ENCODE measurements around the gene DENND1A.

DNA sequence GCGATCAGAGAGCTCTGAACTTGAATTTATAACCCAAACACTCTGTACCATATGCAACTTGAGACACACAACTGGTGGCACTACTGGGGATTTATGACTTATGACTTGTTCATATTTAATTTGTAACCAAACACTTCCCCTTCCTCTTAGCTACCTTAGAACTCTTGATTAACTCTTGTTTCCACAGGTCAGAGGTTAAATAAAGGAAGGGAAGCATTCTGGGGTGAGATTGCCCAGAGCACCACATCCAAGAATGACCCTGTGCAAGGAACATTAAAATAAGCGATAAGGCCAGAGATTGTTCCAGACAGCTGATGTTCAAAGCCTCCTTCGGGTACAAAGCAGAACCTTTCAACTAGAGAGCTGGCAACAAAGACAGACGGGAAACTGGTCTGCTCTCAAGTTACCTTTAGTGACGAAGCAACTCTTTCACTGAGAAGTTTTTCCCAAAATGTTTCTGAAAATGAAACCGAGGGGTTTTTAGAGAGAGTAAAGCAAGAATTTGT is 242.6 kb downstream of the DENND1A start:
- TF ChIP-seq CTCF (conservative IDR thresholded peaks at IDR 0.05; ENCODE audit: low read depth, low read length): no peak
- no peak for TF ChIP-seq EZH2 (IDR thresholded peaks at IDR 0.05; ENCODE audit: low read length, unreplicated experiment)
- no peak for TF ChIP-seq EZH2phosphoT487 (IDR thresholded peaks at IDR 0.05; ENCODE audit: borderline replicate concordance, low read length)

All from PC-3 (cell line).